Measurements from ENCODE around the gene CLDN7. TPM values are rescaled to one million over a fixed set of nuclear protein-coding genes. Genes with fewer than 3 reads are reported as not detected.

Gene CLDN7
- total and polyA plus RNA-seq, 4 donors: 1.1 to 37.6 (median 6.6) TPM

DNA sequence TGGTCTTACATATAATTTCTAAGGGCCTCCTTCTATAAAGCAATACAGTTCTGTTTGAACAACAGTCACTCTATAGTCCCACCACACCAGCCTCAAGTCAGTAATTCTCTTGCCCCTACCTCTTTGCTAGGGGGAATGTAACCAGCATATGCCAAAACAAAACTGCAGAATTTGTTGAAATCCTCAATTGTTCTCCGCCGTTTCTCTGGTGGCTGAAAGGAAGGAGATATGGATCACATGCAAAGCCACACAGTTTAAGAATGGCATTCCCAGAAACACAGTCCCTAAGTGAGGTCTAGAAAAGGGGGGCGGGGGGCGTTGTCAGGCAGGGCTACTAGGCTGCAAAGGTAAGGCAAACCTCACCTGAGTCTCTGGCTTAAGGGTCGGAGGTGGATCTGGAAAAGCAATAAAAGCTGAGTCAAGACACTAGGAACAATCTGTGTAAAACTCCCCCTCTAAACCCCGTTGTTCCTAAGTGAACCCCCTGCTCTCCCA, 25.0 kb downstream of the CLDN7 start:
- ATAC-seq (ENCODE audit: low FRiP score): no peak
- Histone ChIP-seq H3K4me3 (ENCODE audit: low read length in 2 of 2) (peak overlapping the region in 1 of 2 donors; percentile 93), H3K9me3 (ENCODE audit: control insufficient read depth, low read length) (no peaks in the 10 kb centered on the region), H3K27ac (ENCODE audit: low read depth in 1 of 2, low read length in 2 of 2) (peak overlapping the region in 1 of 2 donors; percentile 48), H3K36me3 (ENCODE audit: control insufficient read depth in 1 of 2, insufficient read depth in 2 of 2, low read length in 1 of 2) (no peaks in the 10 kb centered on the region), H3K27me3 (ENCODE audit: control insufficient read depth in 1 of 2, insufficient read depth in 2 of 2, low read length in 1 of 2) (no peaks in the 10 kb centered on the region), H3K4me1 (ENCODE audit: control insufficient read depth in 1 of 2, insufficient read depth in 2 of 2, low read length in 2 of 2) (peaks cover 0 to 3% of the 10 kb centered on the region in 2 donors)
- intact Hi-C loops (cut with DNase I): no loop called here
- no peak for DNase-seq
- WGBS, 2 donors: 31% methylated on average over 6 of the region's 6 CpGs

DNA sequence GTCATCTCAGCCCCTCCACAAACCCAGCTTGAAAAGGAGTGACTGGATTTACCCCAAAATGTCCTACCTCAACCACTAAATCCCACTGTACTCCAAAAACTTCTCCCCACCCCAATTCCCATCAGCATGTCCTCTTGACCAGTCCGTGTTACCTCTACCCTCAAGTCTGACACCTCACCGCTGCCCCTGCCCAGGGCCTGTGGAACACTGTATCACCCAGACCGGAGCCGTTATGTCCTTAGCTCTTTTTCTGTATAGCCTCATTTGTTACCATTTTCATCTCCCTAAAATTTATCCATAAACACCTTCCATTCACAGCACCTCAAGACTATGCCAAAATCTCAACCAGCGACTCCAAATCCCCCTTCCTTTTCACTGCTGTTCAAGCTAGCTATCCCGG, 25.5 kb downstream of the CLDN7 start:
- no peak for ATAC-seq (ENCODE audit: low FRiP score)
- Histone ChIP-seq H3K36me3 (ENCODE audit: control insufficient read depth in 1 of 2, insufficient read depth in 2 of 2, low read length in 1 of 2) (no peaks in the 10 kb centered on the region), H3K27me3 (ENCODE audit: control insufficient read depth in 1 of 2, insufficient read depth in 2 of 2, low read length in 1 of 2) (no peaks in the 10 kb centered on the region), H3K9me3 (ENCODE audit: control insufficient read depth, low read length) (no peaks in the 10 kb centered on the region), H3K4me1 (ENCODE audit: control insufficient read depth in 1 of 2, insufficient read depth in 2 of 2, low read length in 2 of 2) (peaks cover 0 to 3% of the 10 kb centered on the region in 2 donors), H3K4me3 (ENCODE audit: low read length in 2 of 2) (no peak overlapping the region), H3K27ac (ENCODE audit: low read depth in 1 of 2, low read length in 2 of 2) (no peak overlapping the region)
- WGBS, 2 donors: 82 to 84% methylated on average over 6 of the region's 6 CpGs
- intact Hi-C loops (cut with DNase I): no loop called here
- peak in 1 of 2 donors; percentile 46 for DNase-seq

DNA sequence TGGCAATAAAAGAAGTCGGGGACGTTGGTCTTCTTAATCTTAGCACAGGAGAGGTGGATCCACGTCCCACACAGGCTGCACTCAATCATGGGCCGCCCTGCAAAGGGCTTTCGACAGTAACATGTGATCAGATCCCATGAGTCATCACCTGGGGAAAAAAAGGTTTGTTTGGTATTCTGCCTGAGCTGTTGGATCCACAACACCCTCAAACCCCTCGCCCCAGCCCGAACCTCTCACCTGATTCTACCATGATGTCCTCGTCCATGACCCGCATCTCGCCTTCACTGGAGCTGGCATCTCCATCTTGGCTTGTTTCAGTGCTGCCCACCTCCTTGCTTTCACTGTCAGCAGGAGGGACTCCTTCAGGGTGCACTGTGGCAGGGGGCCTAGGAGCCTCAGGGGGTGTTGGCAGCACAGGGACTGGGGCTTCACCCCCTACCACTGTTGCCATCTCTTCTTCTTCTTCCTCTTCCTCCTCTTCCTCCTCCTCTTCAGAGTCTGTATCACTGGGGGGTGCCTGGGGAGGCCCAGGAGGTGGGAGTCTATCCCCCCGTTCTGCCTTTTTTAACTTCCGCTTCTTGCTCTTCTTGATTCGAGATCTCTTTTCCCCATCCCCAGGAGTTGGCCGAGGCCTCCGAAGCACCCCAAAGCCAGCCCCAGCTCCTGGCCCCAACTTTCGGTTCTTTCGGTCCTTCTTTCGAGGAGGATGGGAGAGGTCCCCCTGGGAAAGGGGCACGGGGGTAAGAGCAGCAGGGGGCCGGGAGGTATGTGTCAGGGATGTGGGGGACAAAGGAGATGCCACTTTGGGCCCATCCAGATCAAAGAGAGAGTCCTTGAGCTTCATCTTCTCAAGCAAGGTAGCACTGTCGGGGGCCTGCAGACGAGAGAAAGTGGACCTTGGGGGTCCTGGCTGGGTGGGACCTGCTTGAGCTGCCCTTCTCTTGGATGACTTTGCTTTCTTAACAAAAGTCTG, 26.3 kb downstream of the CLDN7 start:
- Histone ChIP-seq H3K4me3 (ENCODE audit: low read length in 2 of 2) (no peak overlapping the region), H3K4me1 (ENCODE audit: control insufficient read depth in 1 of 2, insufficient read depth in 2 of 2, low read length in 2 of 2) (no peaks in the 10 kb centered on the region), H3K27me3 (ENCODE audit: control insufficient read depth in 1 of 2, insufficient read depth in 2 of 2, low read length in 1 of 2) (no peaks in the 10 kb centered on the region), H3K36me3 (ENCODE audit: control insufficient read depth in 1 of 2, insufficient read depth in 2 of 2, low read length in 1 of 2) (no peaks in the 10 kb centered on the region), H3K27ac (ENCODE audit: low read depth in 1 of 2, low read length in 2 of 2) (no peak overlapping the region), H3K9me3 (ENCODE audit: control insufficient read depth, low read length) (no peaks in the 10 kb centered on the region)
- WGBS, 2 donors: 81 to 84% methylated on average over 22 of the region's 22 CpGs
- peak; percentile 48 to 56 for DNase-seq
- no peak for ATAC-seq (ENCODE audit: low FRiP score)
- intact Hi-C loops (cut with DNase I): no loop called here

- no peaks in the 10 kb centered on the region for H3K4me1 ChIP-seq (ENCODE audit: control insufficient read depth in 1 of 2, insufficient read depth in 2 of 2, low read length in 2 of 2)
- H3K9me3 ChIP-seq (ENCODE audit: control insufficient read depth, low read length): no peaks in the 10 kb centered on the region
- H3K4me3 ChIP-seq (ENCODE audit: low read length in 2 of 2): peak within 1 kb of the TSS; percentile 43 to 79
- 0 to 1% methylated on average over 61 to 72 of the region's 72 CpGs for WGBS, 2 donors
- ATAC-seq (ENCODE audit: low FRiP score) (peak; percentile 85), DNase-seq (peak; percentile 97 to 98)
- H3K27ac ChIP-seq (ENCODE audit: low read depth in 1 of 2, low read length in 2 of 2): peak within 1 kb of the TSS in 1 of 2 donors; percentile 11
- H3K27me3 ChIP-seq (ENCODE audit: control insufficient read depth in 1 of 2, insufficient read depth in 2 of 2, low read length in 1 of 2): no peaks in the 10 kb centered on the region
- intact Hi-C loops (cut with DNase I): no loop called here
- H3K36me3 ChIP-seq (ENCODE audit: control insufficient read depth in 1 of 2, insufficient read depth in 2 of 2, low read length in 1 of 2): peaks cover 0 to 4% of the 10 kb centered on the region in 2 donors
Observed at GRCh38 chr17:7234083-7234951, 28.0 kb downstream of the CLDN7 start, which contains the start of gene DVL2. Gene DVL2, minus strand, starts transcription at chr17:7234517. Its CDS starts 255 bp downstream, at chr17:7234262.

GRCh38 chr17:7233701-7234082, 28.6 kb downstream of the CLDN7 start:
- H3K27ac ChIP-seq (ENCODE audit: low read depth in 1 of 2, low read length in 2 of 2): no peak overlapping the region
- H3K36me3 ChIP-seq (ENCODE audit: control insufficient read depth in 1 of 2, insufficient read depth in 2 of 2, low read length in 1 of 2): peaks cover 0 to 4% of the 10 kb centered on the region in 2 donors
- ATAC-seq (ENCODE audit: low FRiP score): peak; percentile 11
- intact Hi-C loops (cut with DNase I): no loop called here
- no peaks in the 10 kb centered on the region for H3K9me3 ChIP-seq (ENCODE audit: control insufficient read depth, low read length)
- no peaks in the 10 kb centered on the region for H3K27me3 ChIP-seq (ENCODE audit: control insufficient read depth in 1 of 2, insufficient read depth in 2 of 2, low read length in 1 of 2)
- no peak for DNase-seq
- WGBS, 2 donors: 1% methylated on average over 9 of the region's 9 CpGs
- no peaks in the 10 kb centered on the region for H3K4me1 ChIP-seq (ENCODE audit: control insufficient read depth in 1 of 2, insufficient read depth in 2 of 2, low read length in 2 of 2)
- H3K4me3 ChIP-seq (ENCODE audit: low read length in 2 of 2): peak overlapping the region; percentile 43 to 79

- peaks cover 0 to 4% of the 10 kb centered on the region in 2 donors for H3K36me3 ChIP-seq (ENCODE audit: control insufficient read depth in 1 of 2, insufficient read depth in 2 of 2, low read length in 1 of 2)
- H3K4me3 ChIP-seq (ENCODE audit: low read length in 2 of 2): no peak overlapping the region
- WGBS, 2 donors: 77 to 78% methylated on average over 5 of the region's 5 CpGs
Observed at GRCh38 chr17:7232114-7232513, 30.2 kb downstream of the CLDN7 start.

DNA sequence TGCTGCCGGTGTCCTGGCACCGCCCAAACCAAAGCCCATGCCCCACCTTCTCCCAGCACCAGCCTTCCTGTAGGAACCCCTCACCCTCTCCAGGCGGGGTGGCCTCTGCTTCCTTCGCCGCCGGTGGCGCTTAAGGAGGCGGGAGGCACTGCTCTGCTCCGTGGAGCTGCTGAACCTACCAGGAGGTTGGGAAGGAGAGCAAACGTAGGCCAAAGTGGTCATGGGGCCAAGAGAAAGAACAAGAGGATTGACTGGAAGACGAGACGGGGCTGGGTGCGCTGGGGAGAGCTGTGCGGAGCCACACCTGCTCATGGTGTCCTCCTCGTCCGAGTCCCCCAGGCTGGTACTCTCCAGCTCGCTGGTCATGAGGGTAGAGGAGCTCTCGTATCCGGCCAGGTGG, 32.8 kb downstream of the CLDN7 start:
- no peaks in the 10 kb centered on the region for H3K4me1 ChIP-seq (ENCODE audit: control insufficient read depth in 1 of 2, insufficient read depth in 2 of 2, low read length in 2 of 2)
- intact Hi-C loops (cut with DNase I): no loop called here
- H3K4me3 ChIP-seq (ENCODE audit: low read length in 2 of 2): no peak overlapping the region
- H3K36me3 ChIP-seq (ENCODE audit: control insufficient read depth in 1 of 2, insufficient read depth in 2 of 2, low read length in 1 of 2): peaks cover 0 to 4% of the 10 kb centered on the region in 2 donors
- no peaks in the 10 kb centered on the region for H3K9me3 ChIP-seq (ENCODE audit: control insufficient read depth, low read length)
- H3K27me3 ChIP-seq (ENCODE audit: control insufficient read depth in 1 of 2, insufficient read depth in 2 of 2, low read length in 1 of 2): no peaks in the 10 kb centered on the region
- no peak for DNase-seq
- no peak overlapping the region for H3K27ac ChIP-seq (ENCODE audit: low read depth in 1 of 2, low read length in 2 of 2)
- WGBS, 2 donors: 94 to 96% methylated on average over 19 of the region's 19 CpGs
- ATAC-seq (ENCODE audit: low FRiP score): no peak

More at GRCh38 chr17:7232114-7232513, 30.2 kb downstream of the CLDN7 start:
- H3K27ac ChIP-seq (ENCODE audit: low read depth in 1 of 2, low read length in 2 of 2): no peak overlapping the region
- ATAC-seq (ENCODE audit: low FRiP score) (no peak), DNase-seq (no peak)
- no peaks in the 10 kb centered on the region for H3K4me1 ChIP-seq (ENCODE audit: control insufficient read depth in 1 of 2, insufficient read depth in 2 of 2, low read length in 2 of 2)
- intact Hi-C loops (cut with DNase I): no loop called here
- H3K27me3 ChIP-seq (ENCODE audit: control insufficient read depth in 1 of 2, insufficient read depth in 2 of 2, low read length in 1 of 2): no peaks in the 10 kb centered on the region
- H3K9me3 ChIP-seq (ENCODE audit: control insufficient read depth, low read length): no peaks in the 10 kb centered on the region

DNA sequence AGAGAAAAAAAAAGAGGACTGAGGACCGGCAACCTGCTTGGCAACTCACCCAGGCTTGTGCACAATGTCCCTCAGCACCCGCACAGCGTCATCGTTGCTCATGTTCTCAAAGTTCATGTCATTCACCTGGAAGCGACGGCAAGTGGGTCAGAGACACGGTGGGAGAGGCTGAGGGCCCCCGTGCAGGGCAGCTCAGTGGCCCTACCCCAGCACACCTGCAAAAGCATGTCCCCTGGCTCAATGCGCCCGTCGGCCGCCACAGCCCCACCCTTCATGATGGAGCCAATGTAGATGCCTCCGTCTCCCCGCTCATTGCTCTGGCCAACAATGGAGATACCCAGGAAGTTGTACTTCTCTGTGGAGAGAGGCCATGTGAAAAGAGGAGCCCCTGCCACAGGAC, 33.4 kb downstream of the CLDN7 start:
- intact Hi-C loops (cut with DNase I): no loop called here
- DNase-seq (no peak), ATAC-seq (ENCODE audit: low FRiP score) (no peak)
- H3K27ac ChIP-seq (ENCODE audit: low read depth in 1 of 2, low read length in 2 of 2): no peak overlapping the region
- 88 to 90% methylated on average over 14 of the region's 14 CpGs for WGBS, 2 donors
- H3K4me1 ChIP-seq (ENCODE audit: control insufficient read depth in 1 of 2, insufficient read depth in 2 of 2, low read length in 2 of 2): no peaks in the 10 kb centered on the region
- peaks cover 3 to 4% of the 10 kb centered on the region in 2 donors for H3K36me3 ChIP-seq (ENCODE audit: control insufficient read depth in 1 of 2, insufficient read depth in 2 of 2, low read length in 1 of 2)
- H3K4me3 ChIP-seq (ENCODE audit: low read length in 2 of 2): no peak overlapping the region
- no peaks in the 10 kb centered on the region for H3K9me3 ChIP-seq (ENCODE audit: control insufficient read depth, low read length)
- no peaks in the 10 kb centered on the region for H3K27me3 ChIP-seq (ENCODE audit: control insufficient read depth in 1 of 2, insufficient read depth in 2 of 2, low read length in 1 of 2)
